ENCODE results near the gene SP7.

The SP7 gene

GRCh38 chr12:53279283-53279869, 56.8 kb downstream of the SP7 start:
- DNase-seq, result no peak

- DNase-seq, result no peak
These were observed 58.2 kb downstream of the SP7 start for GRCh38 chr12:53277981-53278380.

All from hypothalamus (tissue), 51 donors.